Limb (tissue), 2 donors: ENCODE data around the gene CCL23.
"Not testable (repeated sequence)": the region's sequence is repeated elsewhere in the genome, so short reads cannot be mapped to it uniquely, and the experiment has no call there.

ENCODE experiments used
- DNase-seq, 2 donors: peaks; one replicate each; pipeline ENCODE4 v3.0.0-alpha.2; 2016; ENCODE audit errors: extremely low spot score in 2 of 2

The CCL23 gene

GRCh38 chr17:36004594-36005108, 13.1 kb downstream of the CCL23 start:
- DNase-seq = no peak

DNA sequence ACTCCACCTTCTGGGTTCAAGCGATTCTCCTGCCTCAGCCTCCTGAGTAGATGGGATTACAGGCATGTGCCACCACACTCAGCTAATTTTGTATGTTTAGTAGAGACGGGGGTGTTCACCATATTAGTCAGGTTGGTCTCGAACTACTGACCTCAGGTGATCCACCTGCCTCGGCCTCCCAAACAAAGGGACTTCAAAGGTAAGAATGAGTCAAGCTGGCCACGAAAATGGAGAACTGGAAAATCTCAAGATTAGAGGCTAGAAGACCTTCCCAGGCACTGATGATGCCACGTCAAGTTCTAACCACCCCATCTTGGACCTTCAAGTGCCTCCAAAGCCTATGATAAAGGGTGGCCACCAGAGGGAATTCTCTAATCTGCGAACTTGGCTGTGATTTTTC, 15.1 kb downstream of the CCL23 start:
- DNase-seq = no peak

DNA sequence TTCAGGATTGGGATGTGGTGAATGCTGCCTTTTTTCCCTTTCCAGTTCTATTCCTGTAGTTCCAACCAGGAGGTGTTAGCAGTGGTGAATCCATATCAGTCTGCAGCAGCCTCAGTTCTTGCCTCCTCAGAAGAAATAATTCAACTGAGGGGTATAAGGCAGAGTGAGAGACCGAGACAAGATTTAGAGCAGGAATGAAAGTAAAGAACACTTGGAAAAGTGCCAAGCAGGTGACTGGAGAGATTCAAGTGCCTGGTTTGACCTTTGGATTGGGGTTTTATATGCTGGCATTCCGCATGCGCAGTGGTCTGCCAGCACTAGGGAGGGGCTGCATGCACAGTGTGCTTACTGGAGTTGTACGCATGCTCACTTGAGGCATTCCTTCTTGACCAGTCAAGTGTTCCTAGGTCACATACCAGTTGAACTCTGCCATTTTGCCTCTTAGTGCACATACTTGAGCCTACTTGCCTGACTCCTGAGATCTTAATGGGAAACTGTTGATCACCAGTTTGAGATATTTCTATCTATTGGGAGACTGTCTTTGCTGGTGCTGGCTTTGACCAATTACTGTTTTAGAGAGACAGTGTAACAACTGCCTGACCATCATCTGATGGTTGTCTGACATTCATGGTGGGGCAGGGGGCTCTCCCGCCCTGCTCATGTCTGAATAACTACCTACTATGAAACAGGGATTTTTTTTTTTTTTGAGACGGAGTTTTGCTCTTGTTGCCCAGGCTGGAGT, 15.7 kb downstream of the CCL23 start:
- DNase-seq = no peak

DNA sequence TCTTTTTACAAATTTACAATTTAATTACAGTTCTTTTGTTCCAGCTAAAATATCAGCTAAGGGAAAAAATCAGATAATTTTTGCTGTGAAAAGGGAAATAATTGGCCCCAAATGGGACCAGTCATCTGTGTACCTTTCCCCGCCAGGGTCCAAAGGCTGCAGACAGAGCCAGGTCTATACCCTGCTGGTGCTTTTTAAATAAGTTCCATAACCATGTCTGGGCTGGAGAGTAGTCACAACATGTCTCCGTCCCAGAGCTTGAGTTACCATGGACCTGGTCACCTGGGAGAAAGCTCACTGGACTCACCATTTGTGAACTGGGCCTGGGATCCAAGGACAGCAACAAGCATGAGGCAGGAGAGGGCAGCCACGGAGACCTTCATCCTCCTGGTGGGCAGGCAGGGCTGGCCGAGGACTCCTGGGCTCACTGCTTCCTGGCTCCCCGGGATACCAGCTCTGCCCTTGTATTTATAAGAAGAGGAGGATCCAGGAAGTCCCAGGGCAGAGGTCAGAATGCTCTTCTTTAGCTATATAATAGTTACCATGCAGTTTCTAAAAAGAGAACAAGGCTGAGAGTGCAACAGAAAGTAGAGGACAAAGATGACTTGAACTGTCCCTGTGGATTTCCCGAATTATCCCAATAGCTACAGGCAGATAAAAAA, 16.5 kb downstream of the CCL23 start, which contains the start of gene CCL15:
Gene CCL15, minus strand, starts transcription at position 444 of the 662 bp plus-strand sequence. Its CDS starts 61 bp downstream, at position 383.
- no peak for DNase-seq

DNA sequence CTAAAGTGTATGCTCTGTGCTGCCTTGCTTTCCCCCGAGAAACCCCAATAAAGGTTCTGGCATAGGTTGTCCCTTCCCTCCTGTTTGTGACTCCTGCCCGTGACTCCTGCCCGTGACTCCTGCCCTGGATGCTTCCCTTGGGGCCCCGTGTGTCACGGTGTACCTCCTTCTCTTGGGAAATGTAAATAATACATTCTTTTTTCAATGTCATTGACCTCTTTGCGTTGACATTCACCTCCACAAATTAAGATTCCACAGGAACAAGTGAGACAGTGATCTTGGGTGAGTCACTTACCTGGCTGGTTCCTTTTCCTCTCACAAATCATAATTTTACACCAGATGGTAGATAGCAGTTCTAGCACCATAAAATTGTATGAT, 17.1 kb downstream of the CCL23 start:
- DNase-seq = no peak

- no peak for DNase-seq
Observed at GRCh38 chr17:35998756-35999155, 19.0 kb downstream of the CCL23 start.

GRCh38 chr17:35998018-35998545, 19.7 kb downstream of the CCL23 start:
- no peak for DNase-seq

- not testable (repeated sequence) for DNase-seq
Observed at GRCh38 chr17:35995346-35995745, 22.4 kb downstream of the CCL23 start.

GRCh38 chr17:35991075-35991474, 26.7 kb downstream of the CCL23 start:
- no peak for DNase-seq

GRCh38 chr17:35988164-35988563, 29.6 kb downstream of the CCL23 start:
- no peak for DNase-seq

GRCh38 chr17:35986643-35987042, 31.1 kb downstream of the CCL23 start, which contains the start of gene CCL14:
TSS of gene CCL14 (minus strand) at chr17:35986729. CDS start at chr17:35986649, 80 bp downstream.
- no peak for DNase-seq

- no peak for DNase-seq
Observed at GRCh38 chr17:35984140-35984539, 33.6 kb downstream of the CCL23 start.

GRCh38 chr17:35982409-35983191, 35.2 kb downstream of the CCL23 start:
- no peak for DNase-seq

DNA sequence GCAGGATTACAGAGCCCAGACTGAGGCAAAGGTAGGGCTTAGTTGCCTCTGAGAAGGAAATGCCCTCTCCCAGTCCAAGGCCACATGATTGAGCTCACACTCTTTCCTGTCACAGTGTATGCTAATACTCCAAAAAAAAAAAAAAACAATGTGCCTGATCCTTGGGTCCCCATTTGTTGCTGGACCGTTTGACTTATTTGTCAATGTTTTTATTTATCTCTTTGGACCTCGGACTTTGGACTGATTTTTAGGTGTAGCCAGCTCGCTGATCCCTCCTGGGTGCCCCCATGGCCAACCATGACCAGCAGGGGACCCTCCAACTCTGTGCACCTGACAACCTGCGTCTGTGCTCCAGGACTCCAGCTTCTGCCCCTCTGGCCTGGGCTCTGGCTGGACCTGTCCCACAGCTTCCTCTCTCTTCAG, 35.9 kb downstream of the CCL23 start:
- no peak for DNase-seq

DNA sequence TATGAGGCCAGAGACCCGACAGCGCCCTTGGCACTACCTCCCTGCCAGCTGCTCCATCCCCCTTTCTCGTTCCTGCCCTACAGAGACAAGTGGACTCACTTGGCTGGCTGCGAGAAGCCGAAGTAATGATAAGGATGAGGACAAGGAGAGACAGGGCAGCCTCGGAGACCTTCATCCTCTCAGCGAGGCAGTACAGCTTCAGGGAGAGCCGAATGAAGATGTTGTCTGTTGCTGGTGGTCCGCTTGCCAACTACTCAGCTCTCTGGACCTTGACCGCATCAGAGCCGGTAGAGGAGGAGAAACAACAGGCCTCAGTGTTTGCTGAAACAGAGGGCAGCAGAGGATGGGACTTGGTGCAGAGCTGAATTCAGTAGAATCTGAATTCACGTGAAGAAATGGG, 36.5 kb downstream of the CCL23 start, which contains the start of gene CCL16:
Gene CCL16, minus strand, starts transcription at position 252 of the 400 bp plus-strand sequence. Its CDS starts 77 bp downstream, at position 175.
- DNase-seq = no peak

- no peak for DNase-seq
Observed at GRCh38 chr17:35978346-35978745, 39.4 kb downstream of the CCL23 start.

- no peak for DNase-seq
Observed at GRCh38 chr17:35977509-35977908, 40.3 kb downstream of the CCL23 start.

- DNase-seq = no peak
Observed at GRCh38 chr17:35973333-35974260, 44.2 kb downstream of the CCL23 start.

GRCh38 chr17:35972945-35973332, 44.8 kb downstream of the CCL23 start:
- no peak for DNase-seq

DNA sequence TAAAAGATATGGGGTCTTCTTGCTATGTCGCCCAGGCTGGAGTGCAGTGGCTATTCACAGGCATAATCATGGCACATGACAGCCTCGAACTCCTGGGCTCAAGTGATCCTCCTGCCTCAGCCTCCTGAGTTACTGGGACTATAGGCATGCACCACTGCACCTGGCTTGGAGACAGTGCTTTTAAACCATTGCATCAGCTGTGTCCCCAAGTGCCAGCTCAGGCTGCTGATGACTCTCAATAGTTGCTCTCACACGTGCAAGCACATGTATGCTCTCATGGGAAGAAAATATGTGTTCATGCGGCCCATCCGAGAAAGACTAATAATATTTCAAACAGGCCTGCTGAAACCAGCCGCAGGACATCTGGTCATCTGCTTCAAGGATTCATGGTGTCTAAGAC, 45.2 kb downstream of the CCL23 start:
- DNase-seq = no peak
